HG03432 (cell line): Measurements from ENCODE around the gene SFMBT2.
"Not testable (repeated sequence)": the region's sequence is repeated elsewhere in the genome, so short reads cannot be mapped to it uniquely, and the experiment has no call there.

Source experiments
- ATAC-seq: cut with Tn5 transposase; IDR thresholded peaks from one replicate; pipeline ENCODE4 v1.9.1; 2021; ENCODE audit warnings: mild to moderate bottlenecking, moderate library complexity; ENCODE audit not compliant: unreplicated experiment

SFMBT2 gene

DNA sequence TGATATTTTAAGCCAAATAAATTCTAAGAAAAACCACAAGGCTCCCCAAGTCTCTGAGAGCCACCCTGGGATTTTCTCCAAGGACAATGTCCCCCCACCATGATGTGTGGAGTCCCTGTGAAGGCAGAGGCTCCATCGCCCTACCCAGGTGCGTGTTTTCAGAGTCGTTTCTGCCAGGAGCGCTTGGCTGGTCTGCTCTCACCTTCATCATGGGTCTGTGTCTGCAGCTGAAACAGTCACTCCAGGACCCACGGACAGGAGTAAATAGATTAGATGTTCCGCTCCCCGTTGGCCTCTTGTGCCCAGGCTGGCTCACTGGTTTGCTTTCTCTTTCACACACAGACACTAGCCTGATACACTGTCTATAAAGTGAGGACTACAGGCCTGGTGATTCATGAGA is 217.5 kb downstream of the SFMBT2 start:
- peak; percentile 54 for ATAC-seq

- ATAC-seq: peak; percentile 33
Measured at GRCh38 chr10:7192831-7193361, 217.9 kb downstream of the SFMBT2 start.

DNA sequence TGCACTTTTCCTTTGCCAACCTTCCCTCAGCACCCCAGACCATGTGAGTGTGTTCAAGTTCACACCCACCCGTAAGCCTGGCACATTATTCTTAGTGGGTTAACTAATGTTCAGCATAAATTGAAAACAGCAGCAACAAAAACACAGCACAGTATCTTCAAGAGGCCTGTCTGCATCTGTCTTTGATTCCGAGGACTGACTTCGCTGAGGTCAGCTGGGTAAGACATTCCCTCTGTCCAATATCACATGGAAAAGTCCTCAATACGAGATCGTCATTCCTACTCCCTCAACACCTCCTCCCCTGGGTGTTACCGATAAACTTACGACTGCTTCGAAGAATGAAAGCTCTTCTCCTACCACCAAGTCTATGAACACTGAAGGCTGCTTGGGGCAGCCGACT is 218.8 kb downstream of the SFMBT2 start:
- ATAC-seq: no peak

DNA sequence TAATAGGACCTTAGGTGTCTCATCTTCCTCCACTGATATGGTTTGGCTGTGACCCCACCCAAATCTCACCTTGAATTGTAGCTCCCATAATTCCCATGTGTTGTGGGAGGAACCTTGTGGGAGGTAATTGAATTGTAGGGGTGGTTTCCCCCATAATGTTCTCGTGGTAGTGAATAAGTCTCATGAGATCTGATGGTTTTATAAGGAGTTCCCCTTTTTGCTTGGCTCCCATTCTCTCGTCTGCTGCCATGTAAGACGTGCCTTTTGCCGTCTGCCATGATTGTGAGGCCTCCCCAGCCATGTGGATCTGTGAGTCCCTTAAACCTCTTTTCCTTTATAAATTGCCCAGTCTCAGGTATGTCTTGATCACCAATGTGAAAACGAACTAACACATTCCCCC is 220.1 kb downstream of the SFMBT2 start:
- ATAC-seq: not testable (repeated sequence)

DNA sequence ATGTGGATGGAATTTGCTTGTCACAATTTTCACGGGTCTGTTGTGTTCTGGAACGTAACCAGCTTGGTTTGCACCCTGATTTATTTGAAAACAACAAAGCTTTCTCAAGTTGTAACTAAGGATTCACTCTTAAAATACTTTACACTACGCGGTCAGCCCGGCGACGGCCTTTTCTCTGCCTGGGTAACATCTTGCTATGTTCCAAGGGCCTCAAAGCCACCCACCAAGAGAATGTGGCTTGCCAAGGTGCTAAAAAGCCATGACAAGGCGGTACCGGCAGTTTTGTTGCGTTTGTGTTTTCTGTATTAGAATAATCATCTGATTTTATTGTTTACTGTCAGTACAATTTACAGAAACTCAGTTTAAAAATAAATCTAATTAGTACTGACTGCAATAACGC is 220.9 kb downstream of the SFMBT2 start:
- no peak for ATAC-seq

GRCh38 chr10:7188456-7189050 is 222.3 kb downstream of the SFMBT2 start:
- no peak for ATAC-seq

DNA sequence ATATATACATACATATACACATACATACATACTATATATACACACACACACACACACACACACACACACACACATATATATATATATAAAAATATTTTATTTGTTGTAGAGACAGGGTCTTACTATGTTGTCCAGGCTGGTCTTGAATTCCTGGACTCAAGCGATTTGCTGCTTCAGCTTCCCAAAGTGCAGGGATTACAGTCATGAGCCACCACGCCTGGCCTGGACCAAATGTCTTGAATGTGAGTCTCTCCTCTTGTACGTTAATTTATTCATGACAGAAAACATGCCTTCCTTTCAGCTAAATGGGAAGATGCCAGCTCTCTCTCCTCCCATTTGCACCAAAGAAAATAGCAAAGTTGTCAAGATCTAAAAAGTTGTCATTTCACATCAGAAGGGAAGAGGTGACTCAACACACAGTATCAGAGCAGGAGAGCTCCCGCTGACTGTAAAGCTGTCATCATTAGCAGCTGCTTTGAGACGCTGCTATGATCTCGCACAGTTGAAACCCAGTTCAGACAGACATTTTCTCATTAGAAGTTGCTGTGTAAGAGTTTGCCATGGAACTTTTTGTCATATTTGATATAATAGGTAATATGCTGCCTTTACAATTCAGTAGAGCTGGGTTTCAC is 224.3 kb downstream of the SFMBT2 start:
- ATAC-seq: no peak

GRCh38 chr10:7185367-7185690 is 225.5 kb downstream of the SFMBT2 start:
- ATAC-seq: no peak

DNA sequence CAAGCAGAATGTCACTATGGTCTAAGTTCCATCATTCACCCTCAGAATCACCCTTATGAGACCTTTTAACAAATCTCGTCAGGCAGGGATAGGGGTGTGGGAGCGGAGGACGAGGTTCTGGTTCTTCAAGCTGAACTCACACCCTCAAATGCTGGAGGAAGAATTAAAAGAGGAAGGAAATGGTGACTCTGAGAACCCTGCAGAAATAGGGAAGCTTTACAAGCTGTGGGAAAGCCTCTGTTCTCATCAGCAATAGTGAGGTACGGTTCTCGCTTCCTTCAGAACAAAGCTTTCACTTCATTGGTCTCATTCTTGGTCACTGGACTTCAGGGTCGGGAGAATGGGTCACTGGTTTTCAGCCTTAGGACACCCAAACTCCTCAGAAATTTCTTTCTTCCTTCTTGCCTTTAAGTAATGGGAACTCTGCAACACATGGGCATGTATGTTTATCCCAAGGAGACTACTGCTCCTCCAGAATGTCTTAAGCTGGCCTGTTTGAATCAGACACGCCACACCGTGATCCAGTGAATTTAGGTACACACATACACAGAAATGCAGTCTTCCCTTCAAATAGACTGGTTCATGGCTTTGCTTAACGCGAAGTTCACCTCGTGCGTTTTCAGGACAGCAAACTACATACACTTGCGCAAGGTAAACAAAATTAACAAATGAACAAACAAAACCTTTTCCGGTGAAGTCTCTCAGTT is 226.0 kb downstream of the SFMBT2 start:
- ATAC-seq: no peak

- not testable (repeated sequence) for ATAC-seq
Measured at GRCh38 chr10:7184116-7184515, 226.7 kb downstream of the SFMBT2 start.

DNA sequence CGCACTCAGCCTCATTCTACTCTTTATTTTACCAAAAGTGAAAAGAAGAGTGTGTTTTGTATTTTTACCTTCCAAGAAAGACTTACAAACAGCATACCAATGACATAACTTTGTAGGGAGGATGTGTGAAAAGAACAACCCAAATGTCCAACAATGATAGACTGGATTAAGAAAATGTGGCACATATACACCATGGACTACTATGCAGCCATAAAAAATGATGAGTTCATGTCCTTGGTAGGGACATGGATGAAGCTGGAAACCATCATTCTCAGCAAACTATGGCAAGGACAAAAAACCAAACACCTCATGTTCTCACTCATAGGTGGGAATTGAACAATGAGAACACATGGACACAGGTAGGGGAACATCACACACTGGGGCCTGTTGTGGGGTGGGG is 228.5 kb downstream of the SFMBT2 start:
- not testable (repeated sequence) for ATAC-seq

GRCh38 chr10:7181420-7181819 is 229.4 kb downstream of the SFMBT2 start:
- no peak for ATAC-seq

- ATAC-seq: no peak
Measured at GRCh38 chr10:7179536-7179935, 231.3 kb downstream of the SFMBT2 start.

- ATAC-seq: no peak
Measured at GRCh38 chr10:7173948-7174347, 236.9 kb downstream of the SFMBT2 start.

DNA sequence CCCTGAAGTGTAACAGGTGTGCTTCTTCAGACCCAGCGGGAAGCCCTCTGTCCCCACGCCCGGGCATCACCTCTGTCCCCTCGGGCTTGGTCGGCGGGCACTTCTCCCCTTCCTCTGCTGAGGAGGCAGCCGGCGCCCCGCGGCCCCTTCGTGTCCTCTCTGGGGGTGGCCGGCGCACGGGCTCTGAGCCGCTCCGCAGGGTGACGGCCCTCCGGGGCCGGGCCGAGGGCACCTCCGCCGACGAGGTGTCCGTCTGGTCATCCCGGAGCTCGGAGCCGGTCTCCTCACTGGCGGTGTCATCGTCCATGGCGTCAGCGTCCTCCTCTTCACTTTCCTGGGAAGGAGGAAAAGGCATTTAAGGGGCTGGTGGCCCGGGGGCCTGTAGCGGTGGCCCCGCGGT is 239.0 kb downstream of the SFMBT2 start:
- ATAC-seq: no peak

DNA sequence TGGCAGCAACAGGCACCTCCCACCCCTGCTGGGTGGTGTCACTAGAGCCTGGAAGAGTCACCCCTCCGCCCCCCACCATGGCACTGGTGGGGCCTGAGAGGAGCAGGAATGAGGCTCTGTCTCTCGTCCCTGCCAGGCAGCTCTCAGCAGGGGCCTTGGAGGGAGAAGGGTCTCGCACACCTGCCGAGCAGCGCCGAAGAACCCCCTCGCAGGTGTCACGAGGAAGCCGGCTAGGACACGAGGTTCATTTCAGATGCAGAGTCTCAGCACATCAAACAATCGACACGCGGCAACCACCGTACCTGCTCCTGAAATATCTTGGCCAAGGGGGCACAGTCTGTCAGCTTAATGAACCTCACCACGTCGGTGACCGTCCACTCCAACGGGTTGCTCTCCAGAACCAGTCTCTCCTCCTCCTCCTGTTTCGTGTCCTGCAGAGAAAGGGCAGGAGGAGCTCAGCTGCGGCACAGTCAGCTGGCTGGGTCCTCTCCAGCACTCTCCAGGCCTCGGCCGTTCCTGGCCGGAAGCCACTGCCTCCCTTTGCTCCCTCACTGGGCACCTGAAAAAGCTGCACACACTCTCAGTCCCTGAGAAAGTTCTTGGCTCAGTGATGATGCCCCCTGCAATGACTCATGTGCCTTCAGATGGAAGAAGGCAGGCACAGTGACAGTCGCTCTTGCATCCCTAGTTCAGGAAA is 240.1 kb downstream of the SFMBT2 start:
- ATAC-seq: no peak

GRCh38 chr10:7168414-7168813 is 242.4 kb downstream of the SFMBT2 start:
- ATAC-seq: no peak

- no peak for ATAC-seq
Measured at GRCh38 chr10:7165500-7166177, 245.2 kb downstream of the SFMBT2 start.

- no peak for ATAC-seq
Measured at GRCh38 chr10:7164955-7165354, 245.9 kb downstream of the SFMBT2 start.

DNA sequence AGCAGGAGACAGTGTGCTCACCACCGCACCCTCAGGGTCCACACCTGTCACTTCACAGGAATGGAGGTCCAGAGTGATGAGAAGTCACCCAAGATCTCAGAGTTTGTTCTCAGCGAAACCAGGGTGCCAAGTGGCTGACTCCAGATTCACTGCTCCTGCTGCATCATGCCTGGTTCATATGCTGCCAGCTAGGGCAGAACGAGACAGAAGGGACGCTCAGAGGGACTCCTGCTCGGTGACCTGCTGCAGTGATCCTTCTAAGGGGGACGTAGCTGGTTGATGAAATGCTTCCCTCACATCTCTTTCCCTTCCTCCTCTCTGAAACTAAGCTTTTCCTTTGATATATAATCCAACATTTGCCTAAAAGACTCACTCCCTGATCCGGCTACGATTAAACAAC is 248.5 kb downstream of the SFMBT2 start:
- no peak for ATAC-seq
